GM19023 (cell line): Measurements from ENCODE around the gene TBCD.

Experiments
- ATAC-seq: cut with Tn5 transposase; IDR thresholded peaks from one replicate; pipeline ENCODE4 v1.9.1; 2021; ENCODE audit warnings: mild to moderate bottlenecking, moderate library complexity; ENCODE audit not compliant: unreplicated experiment

TBCD gene

GRCh38 chr17:82867763-82868325, 116.0 kb downstream of the TBCD start:
- ATAC-seq, result no peak

- ATAC-seq, result no peak
Measured at GRCh38 chr17:82868715-82869131, 116.9 kb downstream of the TBCD start.

GRCh38 chr17:82869536-82869935, 117.7 kb downstream of the TBCD start:
- no peak for ATAC-seq

GRCh38 chr17:82870091-82870491, 118.2 kb downstream of the TBCD start:
- ATAC-seq, result no peak

- ATAC-seq, result no peak
Measured at GRCh38 chr17:82870541-82870940, 118.7 kb downstream of the TBCD start.

GRCh38 chr17:82871056-82871775, 119.4 kb downstream of the TBCD start:
- ATAC-seq, result peak; percentile 52

GRCh38 chr17:82871776-82872561, 120.1 kb downstream of the TBCD start:
- no peak for ATAC-seq

GRCh38 chr17:82872591-82873520, 121.0 kb downstream of the TBCD start:
- no peak for ATAC-seq

GRCh38 chr17:82873521-82873920, 121.7 kb downstream of the TBCD start:
- ATAC-seq, result no peak

GRCh38 chr17:82874011-82874835, 122.4 kb downstream of the TBCD start:
- no peak for ATAC-seq

- ATAC-seq, result no peak
Measured at GRCh38 chr17:82875407-82875856, 123.6 kb downstream of the TBCD start.

GRCh38 chr17:82876149-82876548, 124.3 kb downstream of the TBCD start:
- no peak for ATAC-seq

- no peak for ATAC-seq
Measured at GRCh38 chr17:82876602-82877379, 124.9 kb downstream of the TBCD start.

- ATAC-seq, result no peak
Measured at GRCh38 chr17:82878527-82878926, 126.7 kb downstream of the TBCD start.

- no peak for ATAC-seq
Measured at GRCh38 chr17:82879241-82879640, 127.4 kb downstream of the TBCD start.

GRCh38 chr17:82880620-82881323, 128.9 kb downstream of the TBCD start:
- no peak for ATAC-seq

- no peak for ATAC-seq
Measured at GRCh38 chr17:82881324-82881823, 129.5 kb downstream of the TBCD start.
